MM.1S (cell line): ENCODE measurements around the gene STX3.

Source experiments
- DNase-seq: peaks from one replicate; pipeline ENCODE4 v3.0.0-alpha.2; 2015
- H2AFZ ChIP-seq: fragments of 300-600 bp; sonication (generic); 2 replicates; pipeline ENCODE4 v1.6.0; 2016; ENCODE audit warnings: antibody characterized with exemption, low read length
- H3F3A ChIP-seq: fragments of 300-600 bp; sonication (generic); 2 replicates; pipeline ENCODE4 v1.6.1; 2016; ENCODE audit warnings: mild to moderate bottlenecking, antibody characterized with exemption, low read length, moderate library complexity, mixed read lengths; ENCODE audit not compliant: insufficient read depth
- H3K27ac ChIP-seq: fragments of 300-600 bp; sonication (generic); 2 replicates; pipeline ENCODE4 v1.5.1; 2016; ENCODE audit warnings: mild to moderate bottlenecking, low read length
- H3K27me3 ChIP-seq: fragments of 300-600 bp; sonication (generic); replicated peaks from 2 replicates; pipeline ENCODE4 v1.6.0; 2016; ENCODE audit warnings: low read length; ENCODE audit not compliant: insufficient read depth
- H3K36me3 ChIP-seq: fragments of 300-600 bp; sonication (generic); replicated peaks from 2 replicates; pipeline ENCODE4 v1.6.1; 2016; ENCODE audit warnings: mild to moderate bottlenecking, low read length, mixed read lengths; ENCODE audit not compliant: insufficient read depth
- H3K4me1 ChIP-seq: fragments of 300-600 bp; sonication (generic); 2 replicates; pipeline ENCODE4 v1.6.1; 2016; ENCODE audit warnings: low read length, mixed read lengths
- H3K4me2 ChIP-seq: fragments of 300-600 bp; sonication (generic); 2 replicates; pipeline ENCODE4 v1.6.0; 2016; ENCODE audit warnings: low read depth, low read length
- H3K4me3 ChIP-seq: fragments of 300-600 bp; sonication (generic); 2 replicates; pipeline ENCODE4 v1.5.1; 2016; ENCODE audit warnings: low read length, mixed read lengths
- H3K79me2 ChIP-seq: fragments of 300-600 bp; sonication (generic); 2 replicates; pipeline ENCODE4 v1.6.1; 2016; ENCODE audit warnings: mixed run types, low read length, mixed read lengths
- H3K9ac ChIP-seq: fragments of 300-600 bp; sonication (generic); 2 replicates; pipeline ENCODE4 v1.6.1; 2016; ENCODE audit warnings: low read length, mixed read lengths
- H3K9me2 ChIP-seq: fragments of 300-600 bp; sonication (generic); replicated peaks from 2 replicates; pipeline ENCODE4 v1.6.1; 2016; ENCODE audit warnings: mild to moderate bottlenecking, low read length, mixed read lengths; ENCODE audit not compliant: insufficient read depth
- H3K9me3 ChIP-seq: fragments of 300-600 bp; sonication (generic); replicated peaks from 2 replicates; pipeline ENCODE4 v1.6.1; 2016; ENCODE audit warnings: mild to moderate bottlenecking, low read length, mixed read lengths; ENCODE audit not compliant: insufficient read depth
- H4K20me1 ChIP-seq: fragments of 300-600 bp; sonication (generic); 2 replicates; pipeline ENCODE4 v1.6.1; 2016; ENCODE audit warnings: mild to moderate bottlenecking, low read length, moderate library complexity, mixed read lengths; ENCODE audit not compliant: insufficient read depth
- EZH2 ChIP-seq: fragments of 300-600 bp; sonication (generic); optimal IDR thresholded peaks from 2 replicates; pipeline ENCODE3; 2017; ENCODE audit warnings: low read depth, mild to moderate bottlenecking, antibody characterized with exemption, low read length, mixed read lengths
- EZH2phosphoT487 ChIP-seq: fragments of 300-600 bp; sonication (generic); IDR thresholded peaks from 2 replicates; pipeline ENCODE4 v1.6.1; 2018; ENCODE audit warnings: antibody characterized with exemption, low read length
- TF ChIP-seq, protein P1 (sequence below): fragments of 300-600 bp; sonication (generic); IDR thresholded peaks from 2 replicates; pipeline ENCODE4 v1.5.1; 2016; ENCODE audit warnings: antibody characterized with exemption, low read length, mixed read lengths

STX3 gene

DNA sequence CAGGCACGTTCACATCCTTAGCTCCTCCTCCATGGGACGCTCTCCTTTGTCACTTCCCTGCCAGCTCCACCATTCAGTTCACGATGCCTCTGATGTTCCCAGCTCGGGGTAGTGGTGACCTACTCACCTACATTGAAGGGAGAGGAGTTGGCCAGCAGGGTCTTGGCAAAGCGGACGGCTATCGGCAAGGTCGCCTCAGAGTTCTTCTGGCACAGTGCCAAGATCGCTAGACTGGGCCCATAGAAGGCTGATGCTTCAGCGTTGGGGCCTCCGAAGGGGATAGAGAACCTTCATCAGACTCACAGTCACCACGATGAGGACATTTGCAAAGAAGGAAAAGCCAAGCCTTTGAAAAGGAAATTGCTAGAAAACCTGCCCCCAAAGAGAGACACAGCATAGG lies 87.1 kb downstream of the STX3 start:
- Histone ChIP-seq H3K27me3 (no peaks in the 10 kb centered on the region), H3K36me3 (no peaks in the 10 kb centered on the region), H3K4me3 (no peak overlapping the region), H3F3A (no peaks in the 10 kb centered on the region; the same call in 1 of the 2 replicates), H2AFZ (no peak overlapping the region), H4K20me1 (no peaks in the 10 kb centered on the region), H3K9me3 (no peaks in the 10 kb centered on the region), H3K9ac (no peak overlapping the region), H3K9me2 (no peaks in the 10 kb centered on the region), H3K27ac (no peak overlapping the region), H3K4me1 (peaks cover 14% of the 10 kb centered on the region), H3K4me2 (no peak overlapping the region), H3K79me2 (no peaks in the 10 kb centered on the region)
- no peak for DNase-seq
- TF ChIP-seq EZH2phosphoT487 (no peak), EZH2 (no peak)
- TF ChIP-seq, protein P1, sequence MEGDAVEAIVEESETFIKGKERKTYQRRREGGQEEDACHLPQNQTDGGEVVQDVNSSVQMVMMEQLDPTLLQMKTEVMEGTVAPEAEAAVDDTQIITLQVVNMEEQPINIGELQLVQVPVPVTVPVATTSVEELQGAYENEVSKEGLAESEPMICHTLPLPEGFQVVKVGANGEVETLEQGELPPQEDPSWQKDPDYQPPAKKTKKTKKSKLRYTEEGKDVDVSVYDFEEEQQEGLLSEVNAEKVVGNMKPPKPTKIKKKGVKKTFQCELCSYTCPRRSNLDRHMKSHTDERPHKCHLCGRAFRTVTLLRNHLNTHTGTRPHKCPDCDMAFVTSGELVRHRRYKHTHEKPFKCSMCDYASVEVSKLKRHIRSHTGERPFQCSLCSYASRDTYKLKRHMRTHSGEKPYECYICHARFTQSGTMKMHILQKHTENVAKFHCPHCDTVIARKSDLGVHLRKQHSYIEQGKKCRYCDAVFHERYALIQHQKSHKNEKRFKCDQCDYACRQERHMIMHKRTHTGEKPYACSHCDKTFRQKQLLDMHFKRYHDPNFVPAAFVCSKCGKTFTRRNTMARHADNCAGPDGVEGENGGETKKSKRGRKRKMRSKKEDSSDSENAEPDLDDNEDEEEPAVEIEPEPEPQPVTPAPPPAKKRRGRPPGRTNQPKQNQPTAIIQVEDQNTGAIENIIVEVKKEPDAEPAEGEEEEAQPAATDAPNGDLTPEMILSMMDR: no peak

DNA sequence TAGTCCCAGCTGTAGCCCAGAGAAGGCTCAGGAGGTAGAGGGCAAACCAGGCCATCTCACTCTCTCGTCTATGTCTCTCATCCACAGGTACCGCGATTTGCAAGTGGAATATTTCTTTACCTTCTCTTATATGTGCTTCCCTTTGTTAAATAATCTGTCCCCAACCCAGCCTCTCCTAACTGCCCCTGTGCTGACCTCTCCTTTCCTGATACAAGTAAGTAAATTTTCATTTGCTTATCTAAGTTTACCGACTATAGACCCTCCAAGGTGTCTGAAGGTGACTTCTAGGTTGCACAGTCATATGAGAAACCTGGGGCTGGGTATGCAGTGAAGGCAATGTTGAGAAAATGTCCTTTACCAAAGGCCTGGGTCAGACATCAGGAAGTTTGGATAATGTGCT lies 90.2 kb downstream of the STX3 start, which contains the start of gene CBLIF:
CBLIF (minus strand) TSS at position 101 of the 400 bp plus-strand sequence; CDS start at position 55, 46 bp downstream.
- H3K4me1 ChIP-seq: peaks cover 14% of the 10 kb centered on the region
- DNase-seq: no peak
- H3K4me3 ChIP-seq: no peak within 1 kb of the TSS
- no peak within 1 kb of the TSS for H2AFZ ChIP-seq
- H4K20me1 ChIP-seq: no peaks in the 10 kb centered on the region
- no peaks in the 10 kb centered on the region for H3K9me3 ChIP-seq
- no peak for TF ChIP-seq EZH2phosphoT487
- no peak for TF ChIP-seq EZH2
- TF ChIP-seq, protein P1: no peak
- H3K36me3 ChIP-seq: no peaks in the 10 kb centered on the region
- H3K27ac ChIP-seq: no peak within 1 kb of the TSS
- H3K9me2 ChIP-seq: no peaks in the 10 kb centered on the region
- H3F3A ChIP-seq: no peaks in the 10 kb centered on the region; the same call in 1 of the 2 replicates
- H3K4me2 ChIP-seq: no peak within 1 kb of the TSS
- H3K9ac ChIP-seq: no peak within 1 kb of the TSS
- H3K79me2 ChIP-seq: no peaks in the 10 kb centered on the region
- H3K27me3 ChIP-seq: no peaks in the 10 kb centered on the region

DNA sequence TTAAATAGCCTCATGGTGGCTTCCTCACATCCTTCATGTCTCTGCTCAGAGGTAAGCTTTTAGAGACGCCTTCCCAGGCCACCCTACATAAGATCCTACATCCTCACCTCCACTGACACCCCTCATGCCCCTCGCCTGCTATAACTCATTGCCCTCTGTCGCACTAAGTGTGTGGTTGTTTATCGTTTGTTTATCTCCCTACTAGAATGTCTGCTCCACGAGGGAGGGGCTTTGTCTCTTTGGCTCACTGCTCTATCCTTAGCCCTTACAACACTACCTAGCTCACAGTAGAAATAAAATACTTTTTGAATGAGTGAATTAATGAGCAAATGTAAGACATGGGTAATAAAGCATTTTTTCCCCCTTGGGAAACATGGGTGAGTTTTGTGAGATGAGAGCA lies 91.4 kb downstream of the STX3 start:
- Histone ChIP-seq H3K27ac (no peak overlapping the region), H3F3A (no peaks in the 10 kb centered on the region; the same call in 1 of the 2 replicates), H2AFZ (no peak overlapping the region), H3K79me2 (no peaks in the 10 kb centered on the region), H3K36me3 (no peaks in the 10 kb centered on the region), H3K9me3 (no peaks in the 10 kb centered on the region), H3K9me2 (no peaks in the 10 kb centered on the region), H3K4me1 (peaks cover 8% of the 10 kb centered on the region), H4K20me1 (no peaks in the 10 kb centered on the region), H3K9ac (no peak overlapping the region), H3K4me3 (no peak overlapping the region), H3K27me3 (no peaks in the 10 kb centered on the region), H3K4me2 (no peak overlapping the region)
- DNase-seq: no peak
- TF ChIP-seq, protein P1: no peak
- TF ChIP-seq EZH2: no peak
